ENCODE measurements around the gene CLDN10. TPM values are rescaled to one million over a fixed set of nuclear protein-coding genes. Genes with fewer than 3 reads are reported as not detected.

Gene CLDN10
- total RNA-seq, 1 experiment from 2014 or later: 10.5 TPM

DNA sequence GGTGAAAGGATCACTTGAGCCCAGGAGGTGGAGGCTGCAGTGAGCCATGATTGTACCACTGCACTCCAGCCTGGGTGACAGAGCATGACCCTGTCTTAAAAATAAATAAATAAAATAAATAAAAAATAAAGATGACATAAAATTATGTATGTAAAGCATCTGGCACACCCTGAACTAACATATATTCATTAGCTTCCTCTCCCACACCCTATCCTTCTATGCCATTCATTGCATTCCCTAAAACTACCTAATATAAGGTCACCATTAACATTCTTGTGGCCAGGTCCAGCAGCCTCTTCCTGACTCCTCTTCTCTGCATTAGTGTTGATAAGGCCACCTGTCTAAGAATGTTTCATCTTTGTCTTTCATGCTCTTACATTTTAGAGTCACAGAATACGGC lies 44.5 kb upstream of the CLDN10 start:
- CTCF ChIA-PET: no interaction called here
- H3K9me3 ChIP-seq (ENCODE audit: control insufficient read depth, insufficient read depth, low read depth, low read length): no peaks in the 10 kb centered on the region
- in situ Hi-C loops (cut with HindIII; ENCODE audit: low pct_unique_long_range_greater_than_20kb, low sequenced_read_pairs): no loop called here
- no TSS peak for BruUV-seq (replicated peaks)
- ATAC-seq: no peak
- no peak overlapping the region for H3K27ac ChIP-seq (ENCODE audit: low read length)
- H3K27me3 ChIP-seq (ENCODE audit: control insufficient read depth, insufficient read depth, low read length): no peaks in the 10 kb centered on the region
- POLR2A ChIA-PET: no interaction called here
- no peaks in the 10 kb centered on the region for H3K36me3 ChIP-seq (ENCODE audit: control insufficient read depth, insufficient read depth, low read length)
- no peaks in the 10 kb centered on the region; the same call in 1 of the 2 replicates for H3K4me1 ChIP-seq (ENCODE audit: control insufficient read depth, insufficient read depth, low read length)
- H3K4me3 ChIP-seq (ENCODE audit: low read depth in 2 of 2, low read length in 2 of 2): no peak overlapping the region
- intact Hi-C loops (cut with micrococcal nuclease; ENCODE audit: unreplicated experiment): no loop called here
- no peak for DNase-seq (ENCODE audit: low read depth, low spot score)
- TF ChIP-seq, protein P1, sequence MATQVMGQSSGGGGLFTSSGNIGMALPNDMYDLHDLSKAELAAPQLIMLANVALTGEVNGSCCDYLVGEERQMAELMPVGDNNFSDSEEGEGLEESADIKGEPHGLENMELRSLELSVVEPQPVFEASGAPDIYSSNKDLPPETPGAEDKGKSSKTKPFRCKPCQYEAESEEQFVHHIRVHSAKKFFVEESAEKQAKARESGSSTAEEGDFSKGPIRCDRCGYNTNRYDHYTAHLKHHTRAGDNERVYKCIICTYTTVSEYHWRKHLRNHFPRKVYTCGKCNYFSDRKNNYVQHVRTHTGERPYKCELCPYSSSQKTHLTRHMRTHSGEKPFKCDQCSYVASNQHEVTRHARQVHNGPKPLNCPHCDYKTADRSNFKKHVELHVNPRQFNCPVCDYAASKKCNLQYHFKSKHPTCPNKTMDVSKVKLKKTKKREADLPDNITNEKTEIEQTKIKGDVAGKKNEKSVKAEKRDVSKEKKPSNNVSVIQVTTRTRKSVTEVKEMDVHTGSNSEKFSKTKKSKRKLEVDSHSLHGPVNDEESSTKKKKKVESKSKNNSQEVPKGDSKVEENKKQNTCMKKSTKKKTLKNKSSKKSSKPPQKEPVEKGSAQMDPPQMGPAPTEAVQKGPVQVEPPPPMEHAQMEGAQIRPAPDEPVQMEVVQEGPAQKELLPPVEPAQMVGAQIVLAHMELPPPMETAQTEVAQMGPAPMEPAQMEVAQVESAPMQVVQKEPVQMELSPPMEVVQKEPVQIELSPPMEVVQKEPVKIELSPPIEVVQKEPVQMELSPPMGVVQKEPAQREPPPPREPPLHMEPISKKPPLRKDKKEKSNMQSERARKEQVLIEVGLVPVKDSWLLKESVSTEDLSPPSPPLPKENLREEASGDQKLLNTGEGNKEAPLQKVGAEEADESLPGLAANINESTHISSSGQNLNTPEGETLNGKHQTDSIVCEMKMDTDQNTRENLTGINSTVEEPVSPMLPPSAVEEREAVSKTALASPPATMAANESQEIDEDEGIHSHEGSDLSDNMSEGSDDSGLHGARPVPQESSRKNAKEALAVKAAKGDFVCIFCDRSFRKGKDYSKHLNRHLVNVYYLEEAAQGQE (IDR thresholded peaks at IDR 0.05; ENCODE audit: insufficient read depth in 1 of 2, low read depth in 2 of 2, low read length in 1 of 2): no peak
- TF ChIP-seq SIN3A (IDR thresholded peaks at IDR 0.05; ENCODE audit: borderline replicate concordance, insufficient read depth, low read depth, low read length): no peak
- no peak for TF ChIP-seq POLR2AphosphoS5 (IDR thresholded peaks at IDR 0.05; ENCODE audit: low read depth, low read length)
- no peak for TF ChIP-seq TCF7L2 (IDR thresholded peaks at IDR 0.05; ENCODE audit: low read depth, low read length)
- TF ChIP-seq, protein P2, sequence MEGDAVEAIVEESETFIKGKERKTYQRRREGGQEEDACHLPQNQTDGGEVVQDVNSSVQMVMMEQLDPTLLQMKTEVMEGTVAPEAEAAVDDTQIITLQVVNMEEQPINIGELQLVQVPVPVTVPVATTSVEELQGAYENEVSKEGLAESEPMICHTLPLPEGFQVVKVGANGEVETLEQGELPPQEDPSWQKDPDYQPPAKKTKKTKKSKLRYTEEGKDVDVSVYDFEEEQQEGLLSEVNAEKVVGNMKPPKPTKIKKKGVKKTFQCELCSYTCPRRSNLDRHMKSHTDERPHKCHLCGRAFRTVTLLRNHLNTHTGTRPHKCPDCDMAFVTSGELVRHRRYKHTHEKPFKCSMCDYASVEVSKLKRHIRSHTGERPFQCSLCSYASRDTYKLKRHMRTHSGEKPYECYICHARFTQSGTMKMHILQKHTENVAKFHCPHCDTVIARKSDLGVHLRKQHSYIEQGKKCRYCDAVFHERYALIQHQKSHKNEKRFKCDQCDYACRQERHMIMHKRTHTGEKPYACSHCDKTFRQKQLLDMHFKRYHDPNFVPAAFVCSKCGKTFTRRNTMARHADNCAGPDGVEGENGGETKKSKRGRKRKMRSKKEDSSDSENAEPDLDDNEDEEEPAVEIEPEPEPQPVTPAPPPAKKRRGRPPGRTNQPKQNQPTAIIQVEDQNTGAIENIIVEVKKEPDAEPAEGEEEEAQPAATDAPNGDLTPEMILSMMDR (IDR thresholded peaks at IDR 0.05): no peak

DNA sequence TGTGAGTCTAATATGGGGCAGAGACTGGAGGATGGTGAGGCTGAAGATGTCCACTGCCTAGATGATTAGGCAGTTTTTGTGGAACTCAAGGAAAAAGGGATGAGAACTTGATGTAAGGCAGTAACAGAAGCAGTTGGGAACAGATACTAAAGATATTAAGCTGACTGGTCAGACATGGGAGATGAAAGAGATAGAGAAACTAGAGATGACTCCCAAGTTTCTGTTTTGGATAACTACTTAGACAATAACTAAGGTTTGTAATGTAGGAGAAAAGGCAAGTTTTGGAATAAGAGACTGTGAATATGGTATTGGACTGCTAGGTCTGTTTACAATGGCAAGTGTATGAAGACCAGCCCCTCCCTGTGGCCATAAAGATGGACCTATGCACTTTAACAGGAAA lies 43.5 kb upstream of the CLDN10 start:
- Histone ChIP-seq H3K4me1 (ENCODE audit: control insufficient read depth, insufficient read depth, low read length) (no peaks in the 10 kb centered on the region; the same call in 1 of the 2 replicates), H3K36me3 (ENCODE audit: control insufficient read depth, insufficient read depth, low read length) (no peaks in the 10 kb centered on the region), H3K27me3 (ENCODE audit: control insufficient read depth, insufficient read depth, low read length) (no peaks in the 10 kb centered on the region), H3K9me3 (ENCODE audit: control insufficient read depth, insufficient read depth, low read depth, low read length) (no peaks in the 10 kb centered on the region), H3K27ac (ENCODE audit: low read length) (no peak overlapping the region), H3K4me3 (ENCODE audit: low read depth in 2 of 2, low read length in 2 of 2) (no peak overlapping the region)
- intact Hi-C loops (cut with micrococcal nuclease; ENCODE audit: unreplicated experiment): no loop called here
- POLR2A ChIA-PET: interaction anchor here (0.6 kb wide), 1 partner anchor 150 kb away, joined by 3 read pairs; no protein-coding TSS in a partner anchor
- ATAC-seq (no peak), DNase-seq (ENCODE audit: low read depth, low spot score) (no peak)
- no peak for TF ChIP-seq TCF7L2 (IDR thresholded peaks at IDR 0.05; ENCODE audit: low read depth, low read length)
- no peak for TF ChIP-seq POLR2AphosphoS5 (IDR thresholded peaks at IDR 0.05; ENCODE audit: low read depth, low read length)
- TF ChIP-seq SIN3A (IDR thresholded peaks at IDR 0.05; ENCODE audit: borderline replicate concordance, insufficient read depth, low read depth, low read length): no peak
- TF ChIP-seq, protein P1 (IDR thresholded peaks at IDR 0.05; ENCODE audit: insufficient read depth in 1 of 2, low read depth in 2 of 2, low read length in 1 of 2): no peak
- TF ChIP-seq, protein P2 (IDR thresholded peaks at IDR 0.05): no peak
- BruUV-seq (replicated peaks): no TSS peak
- CTCF ChIA-PET: no interaction called here
- in situ Hi-C loops (cut with HindIII; ENCODE audit: low pct_unique_long_range_greater_than_20kb, low sequenced_read_pairs): no loop called here
